HEK293 (cell line): ENCODE measurements around the gene RASAL2.

Experiments used
- GLIS1 ChIP-seq: fragments of 450-650 bp; formaldehyde crosslinking; IDR thresholded peaks from 2 replicates; pipeline ENCODE4 v1.5.1; 2016; ENCODE audit warnings: missing biosample characterization, missing genetic modification characterization
- HOXC10 ChIP-seq: sonication (generic); formaldehyde crosslinking; IDR thresholded peaks from 2 replicates; pipeline ENCODE4 v1.8.1; 2023; ENCODE audit warnings: mild to moderate bottlenecking, missing genetic modification reagents
- KLF1 ChIP-seq: fragments of 450-650 bp; formaldehyde crosslinking; IDR thresholded peaks from 2 replicates; pipeline ENCODE4 v1.5.1; 2016; ENCODE audit warnings: missing biosample characterization, missing genetic modification characterization
- KLF16 ChIP-seq: fragments of 450-650 bp; formaldehyde crosslinking; IDR thresholded peaks from 2 replicates; pipeline ENCODE4 v1.5.1; 2017; ENCODE audit warnings: missing biosample characterization, missing genetic modification characterization
- OVOL3 ChIP-seq: fragments of 450-650 bp; formaldehyde crosslinking; IDR thresholded peaks from 2 replicates; pipeline ENCODE4 v1.5.1; 2016; ENCODE audit warnings: missing biosample characterization, missing genetic modification characterization
- SCRT1 ChIP-seq: fragments of 450-650 bp; formaldehyde crosslinking; IDR thresholded peaks from 2 replicates; pipeline ENCODE4 v1.5.1; 2016; ENCODE audit warnings: missing biosample characterization, missing genetic modification characterization, borderline replicate concordance
- SETDB1 ChIP-seq: IDR thresholded peaks from one replicate; pipeline ENCODE4 v1.6.1; 2017; ENCODE audit warnings: mild to moderate bottlenecking, low read length, moderate library complexity, mixed read lengths; ENCODE audit not compliant: insufficient read length
- SP2 ChIP-seq: fragments of 450-650 bp; formaldehyde crosslinking; IDR thresholded peaks from 2 replicates; pipeline ENCODE4 v1.5.1; 2016; ENCODE audit warnings: missing biosample characterization, missing genetic modification characterization
- SP3 ChIP-seq: fragments of 450-650 bp; formaldehyde crosslinking; IDR thresholded peaks from 2 replicates; pipeline ENCODE4 v1.5.1; 2016; ENCODE audit warnings: missing biosample characterization, missing genetic modification characterization
- TRIM28 ChIP-seq: IDR thresholded peaks from 2 replicates; pipeline ENCODE4 v1.6.1; 2011; ENCODE audit warnings: low read length, control low read depth, borderline replicate concordance
- ZBTB21 ChIP-seq: fragments of 450-650 bp; formaldehyde crosslinking; IDR thresholded peaks from 2 replicates; pipeline ENCODE4 v1.5.1; 2017; ENCODE audit warnings: missing biosample characterization, missing genetic modification characterization
- ZFP69B ChIP-seq: fragments of 450-650 bp; formaldehyde crosslinking; IDR thresholded peaks from 2 replicates; pipeline ENCODE4 v1.5.1; 2016; ENCODE audit warnings: missing biosample characterization, missing genetic modification characterization
- ZNF114 ChIP-seq: fragments of 450-650 bp; formaldehyde crosslinking; IDR thresholded peaks from 2 replicates; pipeline ENCODE4 v1.5.0; 2017; ENCODE audit warnings: missing biosample characterization, missing genetic modification characterization
- ZNF16 ChIP-seq: fragments of 450-650 bp; formaldehyde crosslinking; IDR thresholded peaks from 2 replicates; pipeline ENCODE4 v1.5.1; 2016; ENCODE audit warnings: low read depth, missing biosample characterization, missing genetic modification characterization
- ZNF202 ChIP-seq: fragments of 450-650 bp; formaldehyde crosslinking; IDR thresholded peaks from 2 replicates; pipeline ENCODE4 v1.5.1; 2016; ENCODE audit warnings: missing biosample characterization, missing genetic modification characterization, borderline replicate concordance
- ZNF214 ChIP-seq: fragments of 450-650 bp; formaldehyde crosslinking; IDR thresholded peaks from 2 replicates; pipeline ENCODE4 v1.5.1; 2017; ENCODE audit warnings: missing biosample characterization, mild to moderate bottlenecking, missing genetic modification characterization, borderline replicate concordance
- ZNF221 ChIP-seq: fragments of 450-650 bp; formaldehyde crosslinking; IDR thresholded peaks from 2 replicates; pipeline ENCODE4 v1.5.1; 2017; ENCODE audit warnings: missing biosample characterization, missing genetic modification characterization, borderline replicate concordance
- ZNF223 ChIP-seq: fragments of 450-650 bp; formaldehyde crosslinking; IDR thresholded peaks from 2 replicates; pipeline ENCODE4 v1.5.1; 2016; ENCODE audit warnings: missing biosample characterization, missing genetic modification characterization
- ZNF239 ChIP-seq: fragments of 450-650 bp; formaldehyde crosslinking; IDR thresholded peaks from 2 replicates; pipeline ENCODE4 v1.5.1; 2016; ENCODE audit warnings: missing biosample characterization, missing genetic modification characterization
- ZNF391 ChIP-seq: fragments of 450-650 bp; formaldehyde crosslinking; IDR thresholded peaks from 2 replicates; pipeline ENCODE4 v1.5.1; 2016; ENCODE audit warnings: low read depth, missing biosample characterization, missing genetic modification characterization, borderline replicate concordance
- ZNF510 ChIP-seq: fragments of 450-650 bp; formaldehyde crosslinking; IDR thresholded peaks from 2 replicates; pipeline ENCODE4 v1.5.1; 2018; ENCODE audit warnings: mild to moderate bottlenecking, missing genetic modification characterization, missing biosample characterization; ENCODE audit not compliant: insufficient replicate concordance
- ZNF571 ChIP-seq: fragments of 450-650 bp; formaldehyde crosslinking; IDR thresholded peaks from 2 replicates; pipeline ENCODE4 v1.5.0; 2017; ENCODE audit warnings: missing biosample characterization, missing genetic modification characterization
- ZNF621 ChIP-seq: fragments of 450-650 bp; formaldehyde crosslinking; IDR thresholded peaks from 2 replicates; pipeline ENCODE4 v1.5.1; 2017; ENCODE audit warnings: missing biosample characterization, missing genetic modification characterization
- ZNF660 ChIP-seq: fragments of 450-650 bp; IDR thresholded peaks from 2 replicates; pipeline ENCODE4 v1.5.1; 2018; ENCODE audit warnings: missing biosample characterization, mild to moderate bottlenecking, missing genetic modification characterization
- ZNF664 ChIP-seq: fragments of 450-650 bp; formaldehyde crosslinking; IDR thresholded peaks from 2 replicates; pipeline ENCODE4 v1.5.1; 2016; ENCODE audit warnings: missing biosample characterization, missing genetic modification characterization
- ZNF785 ChIP-seq: fragments of 450-650 bp; formaldehyde crosslinking; IDR thresholded peaks from 2 replicates; pipeline ENCODE4 v1.5.1; 2016; ENCODE audit warnings: missing biosample characterization, missing genetic modification characterization
- ZXDB ChIP-seq: fragments of 450-650 bp; formaldehyde crosslinking; IDR thresholded peaks from 2 replicates; pipeline ENCODE4 v1.5.1; 2016; ENCODE audit warnings: missing biosample characterization, missing genetic modification characterization
- TF ChIP-seq, protein P1 (sequence below): IDR thresholded peaks from 2 replicates; pipeline ENCODE4 v1.6.1; 2011; ENCODE audit warnings: mild to moderate bottlenecking, low read depth, low read length, borderline replicate concordance
- TF ChIP-seq, protein P2 (sequence below): fragments of 450-650 bp; formaldehyde crosslinking; IDR thresholded peaks from 2 replicates; pipeline ENCODE4 v1.5.0; 2017; ENCODE audit warnings: missing biosample characterization, missing genetic modification characterization, borderline replicate concordance
- TF ChIP-seq, protein P3 (sequence below): fragments of 450-650 bp; formaldehyde crosslinking; IDR thresholded peaks from 2 replicates; pipeline ENCODE4 v1.5.1; 2016; ENCODE audit warnings: missing biosample characterization, missing genetic modification characterization
- TF ChIP-seq, protein P4 (sequence below): fragments of 450-650 bp; formaldehyde crosslinking; IDR thresholded peaks from 2 replicates; pipeline ENCODE4 v1.5.1; 2016; ENCODE audit warnings: missing biosample characterization, missing genetic modification characterization
- TF ChIP-seq, protein P5 (sequence below): fragments of 450-650 bp; formaldehyde crosslinking; IDR thresholded peaks from 2 replicates; pipeline ENCODE4 v1.5.1; 2017; ENCODE audit warnings: missing biosample characterization, missing genetic modification characterization
- TF ChIP-seq, protein P6 (sequence below): fragments of 450-650 bp; formaldehyde crosslinking; IDR thresholded peaks from 2 replicates; pipeline ENCODE4 v1.5.1; 2016; ENCODE audit warnings: missing biosample characterization, missing genetic modification characterization

RASAL2 gene

DNA sequence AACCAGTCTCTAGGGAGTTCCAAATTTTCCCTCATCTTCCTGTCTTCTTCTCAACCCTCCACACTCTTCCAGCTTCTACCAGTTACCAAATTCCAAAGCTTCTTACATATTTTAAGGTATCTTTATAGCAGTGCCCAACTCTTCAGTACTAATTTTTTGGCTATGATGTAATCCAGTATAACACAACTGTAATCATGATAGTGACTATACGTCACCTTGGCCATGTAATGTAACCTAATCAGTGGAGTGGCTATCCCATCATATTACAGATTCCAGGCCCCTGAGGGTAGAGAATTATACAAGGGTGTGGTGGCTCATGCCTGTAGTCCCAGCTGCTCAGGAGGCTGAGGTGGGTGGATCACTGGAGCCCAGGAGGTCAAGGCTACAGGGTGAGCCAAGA is 259.6 kb downstream of the RASAL2 start (continued):
- TF ChIP-seq, protein P1, sequence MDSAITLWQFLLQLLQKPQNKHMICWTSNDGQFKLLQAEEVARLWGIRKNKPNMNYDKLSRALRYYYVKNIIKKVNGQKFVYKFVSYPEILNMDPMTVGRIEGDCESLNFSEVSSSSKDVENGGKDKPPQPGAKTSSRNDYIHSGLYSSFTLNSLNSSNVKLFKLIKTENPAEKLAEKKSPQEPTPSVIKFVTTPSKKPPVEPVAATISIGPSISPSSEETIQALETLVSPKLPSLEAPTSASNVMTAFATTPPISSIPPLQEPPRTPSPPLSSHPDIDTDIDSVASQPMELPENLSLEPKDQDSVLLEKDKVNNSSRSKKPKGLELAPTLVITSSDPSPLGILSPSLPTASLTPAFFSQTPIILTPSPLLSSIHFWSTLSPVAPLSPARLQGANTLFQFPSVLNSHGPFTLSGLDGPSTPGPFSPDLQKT: no peak
- no peak for TF ChIP-seq ZNF571 (tag by site-specific recombination)
- TF ChIP-seq ZNF114 (tag by site-specific recombination): no peak
- no peak for TF ChIP-seq ZNF223 (tag by site-specific recombination)
- TF ChIP-seq TRIM28: no peak
- no peak for TF ChIP-seq SCRT1
- TF ChIP-seq, protein P2, sequence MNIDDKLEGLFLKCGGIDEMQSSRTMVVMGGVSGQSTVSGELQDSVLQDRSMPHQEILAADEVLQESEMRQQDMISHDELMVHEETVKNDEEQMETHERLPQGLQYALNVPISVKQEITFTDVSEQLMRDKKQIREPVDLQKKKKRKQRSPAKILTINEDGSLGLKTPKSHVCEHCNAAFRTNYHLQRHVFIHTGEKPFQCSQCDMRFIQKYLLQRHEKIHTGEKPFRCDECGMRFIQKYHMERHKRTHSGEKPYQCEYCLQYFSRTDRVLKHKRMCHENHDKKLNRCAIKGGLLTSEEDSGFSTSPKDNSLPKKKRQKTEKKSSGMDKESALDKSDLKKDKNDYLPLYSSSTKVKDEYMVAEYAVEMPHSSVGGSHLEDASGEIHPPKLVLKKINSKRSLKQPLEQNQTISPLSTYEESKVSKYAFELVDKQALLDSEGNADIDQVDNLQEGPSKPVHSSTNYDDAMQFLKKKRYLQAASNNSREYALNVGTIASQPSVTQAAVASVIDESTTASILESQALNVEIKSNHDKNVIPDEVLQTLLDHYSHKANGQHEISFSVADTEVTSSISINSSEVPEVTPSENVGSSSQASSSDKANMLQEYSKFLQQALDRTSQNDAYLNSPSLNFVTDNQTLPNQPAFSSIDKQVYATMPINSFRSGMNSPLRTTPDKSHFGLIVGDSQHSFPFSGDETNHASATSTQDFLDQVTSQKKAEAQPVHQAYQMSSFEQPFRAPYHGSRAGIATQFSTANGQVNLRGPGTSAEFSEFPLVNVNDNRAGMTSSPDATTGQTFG (tag by site-specific recombination): no peak
- no peak for TF ChIP-seq OVOL3 (tag by site-specific recombination)
- TF ChIP-seq ZFP69B (tag by site-specific recombination): no peak
- TF ChIP-seq, protein P3, sequence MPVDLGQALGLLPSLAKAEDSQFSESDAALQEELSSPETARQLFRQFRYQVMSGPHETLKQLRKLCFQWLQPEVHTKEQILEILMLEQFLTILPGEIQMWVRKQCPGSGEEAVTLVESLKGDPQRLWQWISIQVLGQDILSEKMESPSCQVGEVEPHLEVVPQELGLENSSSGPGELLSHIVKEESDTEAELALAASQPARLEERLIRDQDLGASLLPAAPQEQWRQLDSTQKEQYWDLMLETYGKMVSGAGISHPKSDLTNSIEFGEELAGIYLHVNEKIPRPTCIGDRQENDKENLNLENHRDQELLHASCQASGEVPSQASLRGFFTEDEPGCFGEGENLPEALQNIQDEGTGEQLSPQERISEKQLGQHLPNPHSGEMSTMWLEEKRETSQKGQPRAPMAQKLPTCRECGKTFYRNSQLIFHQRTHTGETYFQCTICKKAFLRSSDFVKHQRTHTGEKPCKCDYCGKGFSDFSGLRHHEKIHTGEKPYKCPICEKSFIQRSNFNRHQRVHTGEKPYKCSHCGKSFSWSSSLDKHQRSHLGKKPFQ (tag by site-specific recombination): no peak
- TF ChIP-seq ZNF664: no peak
- TF ChIP-seq ZNF510: no peak
- no peak for TF ChIP-seq HOXC10 (CRISPR knock-in tag)
- peak; percentile 79 for TF ChIP-seq ZBTB21 (tag by site-specific recombination)
- TF ChIP-seq, protein P4, sequence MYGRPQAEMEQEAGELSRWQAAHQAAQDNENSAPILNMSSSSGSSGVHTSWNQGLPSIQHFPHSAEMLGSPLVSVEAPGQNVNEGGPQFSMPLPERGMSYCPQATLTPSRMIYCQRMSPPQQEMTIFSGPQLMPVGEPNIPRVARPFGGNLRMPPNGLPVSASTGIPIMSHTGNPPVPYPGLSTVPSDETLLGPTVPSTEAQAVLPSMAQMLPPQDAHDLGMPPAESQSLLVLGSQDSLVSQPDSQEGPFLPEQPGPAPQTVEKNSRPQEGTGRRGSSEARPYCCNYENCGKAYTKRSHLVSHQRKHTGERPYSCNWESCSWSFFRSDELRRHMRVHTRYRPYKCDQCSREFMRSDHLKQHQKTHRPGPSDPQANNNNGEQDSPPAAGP (tag by site-specific recombination): no peak
- TF ChIP-seq ZNF621 (tag by site-specific recombination): no peak
- TF ChIP-seq, protein P5, sequence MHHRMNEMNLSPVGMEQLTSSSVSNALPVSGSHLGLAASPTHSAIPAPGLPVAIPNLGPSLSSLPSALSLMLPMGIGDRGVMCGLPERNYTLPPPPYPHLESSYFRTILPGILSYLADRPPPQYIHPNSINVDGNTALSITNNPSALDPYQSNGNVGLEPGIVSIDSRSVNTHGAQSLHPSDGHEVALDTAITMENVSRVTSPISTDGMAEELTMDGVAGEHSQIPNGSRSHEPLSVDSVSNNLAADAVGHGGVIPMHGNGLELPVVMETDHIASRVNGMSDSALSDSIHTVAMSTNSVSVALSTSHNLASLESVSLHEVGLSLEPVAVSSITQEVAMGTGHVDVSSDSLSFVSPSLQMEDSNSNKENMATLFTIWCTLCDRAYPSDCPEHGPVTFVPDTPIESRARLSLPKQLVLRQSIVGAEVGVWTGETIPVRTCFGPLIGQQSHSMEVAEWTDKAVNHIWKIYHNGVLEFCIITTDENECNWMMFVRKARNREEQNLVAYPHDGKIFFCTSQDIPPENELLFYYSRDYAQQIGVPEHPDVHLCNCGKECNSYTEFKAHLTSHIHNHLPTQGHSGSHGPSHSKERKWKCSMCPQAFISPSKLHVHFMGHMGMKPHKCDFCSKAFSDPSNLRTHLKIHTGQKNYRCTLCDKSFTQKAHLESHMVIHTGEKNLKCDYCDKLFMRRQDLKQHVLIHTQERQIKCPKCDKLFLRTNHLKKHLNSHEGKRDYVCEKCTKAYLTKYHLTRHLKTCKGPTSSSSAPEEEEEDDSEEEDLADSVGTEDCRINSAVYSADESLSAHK: no peak
- no peak for TF ChIP-seq ZNF214 (tag by site-specific recombination)
- no peak for TF ChIP-seq ZNF660 (tag by site-specific recombination)
- no peak for TF ChIP-seq SETDB1
- no peak for TF ChIP-seq ZNF16 (tag by site-specific recombination)
- peak; percentile 47 for TF ChIP-seq GLIS1 (tag by site-specific recombination)
- no peak for TF ChIP-seq ZNF202 (tag by site-specific recombination)
- 0 out of 2 replicates have a peak, but pooled peaks have one; percentile 27 for TF ChIP-seq ZXDB (tag by site-specific recombination)
- no peak for TF ChIP-seq ZNF221 (tag by site-specific recombination)
- no peak for TF ChIP-seq ZNF239
- TF ChIP-seq KLF1: peak; percentile 84
- 0 out of 2 replicates have a peak, but pooled peaks have one; percentile 14 for TF ChIP-seq SP3 (tag by site-specific recombination)
- TF ChIP-seq, protein P6, sequence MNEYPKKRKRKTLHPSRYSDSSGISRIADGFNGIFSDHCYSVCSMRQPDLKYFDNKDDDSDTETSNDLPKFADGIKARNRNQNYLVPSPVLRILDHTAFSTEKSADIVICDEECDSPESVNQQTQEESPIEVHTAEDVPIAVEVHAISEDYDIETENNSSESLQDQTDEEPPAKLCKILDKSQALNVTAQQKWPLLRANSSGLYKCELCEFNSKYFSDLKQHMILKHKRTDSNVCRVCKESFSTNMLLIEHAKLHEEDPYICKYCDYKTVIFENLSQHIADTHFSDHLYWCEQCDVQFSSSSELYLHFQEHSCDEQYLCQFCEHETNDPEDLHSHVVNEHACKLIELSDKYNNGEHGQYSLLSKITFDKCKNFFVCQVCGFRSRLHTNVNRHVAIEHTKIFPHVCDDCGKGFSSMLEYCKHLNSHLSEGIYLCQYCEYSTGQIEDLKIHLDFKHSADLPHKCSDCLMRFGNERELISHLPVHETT (tag by site-specific recombination): no peak
- no peak for TF ChIP-seq ZNF391 (tag by site-specific recombination)
- TF ChIP-seq ZNF785 (tag by site-specific recombination): no peak
- TF ChIP-seq KLF16: 0 out of 2 replicates have a peak, but pooled peaks have one; percentile 56
- TF ChIP-seq SP2 (tag by site-specific recombination): no peak
